HG03354 (cell line): Measurements from ENCODE around the gene SHOC2.

ENCODE experiments used
- ATAC-seq: cut with Tn5 transposase; IDR thresholded peaks from one replicate; pipeline ENCODE4 v1.9.1; 2021; ENCODE audit warnings: mild to moderate bottlenecking; ENCODE audit not compliant: unreplicated experiment, poor library complexity, severe bottlenecking

The SHOC2 gene

DNA sequence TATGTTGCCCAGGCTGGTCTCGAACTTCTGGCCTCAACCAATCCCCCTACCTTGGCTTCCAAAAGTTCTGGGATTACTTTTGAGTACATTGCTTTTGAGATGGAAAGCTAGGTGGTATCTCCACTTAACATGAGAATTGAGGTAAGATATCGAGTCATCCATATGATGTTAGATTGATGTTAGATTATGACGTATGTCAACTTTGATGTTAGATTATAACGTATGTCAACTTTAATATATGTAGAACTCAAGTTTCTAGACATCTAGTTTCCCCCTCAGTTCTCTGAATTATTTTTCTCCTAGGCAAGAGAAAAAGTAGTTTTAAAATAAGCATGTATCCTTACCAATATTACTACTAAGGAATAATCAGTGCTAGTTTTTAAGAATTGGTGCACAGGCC lies 20.0 kb downstream of the SHOC2 start:
- ATAC-seq, result no peak

DNA sequence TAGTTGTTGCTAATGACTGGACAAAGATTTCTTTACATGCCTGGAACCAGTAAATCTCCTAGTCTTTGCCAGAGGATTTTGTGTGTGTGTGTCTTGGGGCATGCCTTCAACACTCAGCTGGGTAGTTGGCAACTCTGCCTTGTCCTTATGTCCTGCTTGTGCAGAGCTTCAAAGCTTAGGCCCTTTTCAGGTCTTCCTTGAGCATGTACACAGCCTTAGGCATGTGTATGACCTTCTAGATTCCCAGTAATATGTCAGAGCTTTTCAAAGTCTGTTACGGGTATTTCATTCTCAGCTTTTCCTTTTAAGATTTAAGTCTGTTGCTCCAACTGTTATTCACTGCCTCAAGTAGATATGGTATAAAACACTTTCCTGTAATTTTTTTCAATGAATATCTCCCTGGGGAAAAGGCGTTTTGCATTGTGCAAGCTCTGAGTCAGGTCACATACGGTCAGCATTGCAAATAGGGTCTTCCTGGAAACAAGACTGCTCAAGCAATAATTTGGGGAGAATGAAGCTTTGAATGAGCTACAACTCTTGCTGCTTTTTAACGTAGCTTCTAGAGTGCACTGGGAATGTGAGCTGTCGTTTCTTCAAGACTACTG lies 25.5 kb downstream of the SHOC2 start:
- ATAC-seq, result no peak

DNA sequence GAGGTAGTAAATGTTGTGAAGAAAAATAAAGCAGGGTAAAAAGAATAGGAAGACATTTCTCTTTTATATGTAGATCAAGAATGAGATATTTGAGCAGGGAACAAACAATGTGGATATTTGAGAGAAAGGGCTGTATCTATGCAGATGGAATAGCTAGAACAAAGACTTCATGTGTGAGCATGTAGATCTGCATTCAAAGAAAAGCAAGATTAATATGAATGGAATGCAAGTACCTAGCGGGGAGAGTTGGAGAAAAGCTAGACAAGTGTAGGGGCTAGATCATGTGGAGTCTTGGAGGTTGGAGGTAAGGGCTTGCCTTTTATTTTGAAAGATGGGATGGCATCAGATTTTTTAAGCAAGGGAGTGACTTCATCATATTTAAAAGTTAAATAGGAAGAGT lies 27.1 kb downstream of the SHOC2 start:
- ATAC-seq, result no peak

GRCh38 chr10:110947061-110947595 lies 27.7 kb downstream of the SHOC2 start:
- ATAC-seq, result no peak

DNA sequence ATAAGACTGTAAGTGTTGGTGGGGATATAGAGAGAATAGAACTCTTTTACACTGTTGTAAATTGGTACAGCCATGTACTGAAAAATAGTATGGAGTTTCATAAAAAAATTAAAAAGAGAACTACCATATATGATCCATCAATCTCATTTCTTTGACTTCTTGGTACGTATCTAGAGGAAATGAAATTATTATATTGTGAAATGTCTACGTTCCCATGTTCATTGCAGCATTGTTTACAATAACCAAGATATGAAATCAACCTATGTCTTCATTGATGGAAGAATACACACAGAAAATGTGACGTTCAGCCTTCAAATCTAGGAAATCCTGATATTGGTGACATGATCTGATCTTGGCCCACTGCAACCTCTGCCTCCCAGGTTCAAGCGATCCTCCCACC lies 32.0 kb downstream of the SHOC2 start:
- ATAC-seq, result no peak

DNA sequence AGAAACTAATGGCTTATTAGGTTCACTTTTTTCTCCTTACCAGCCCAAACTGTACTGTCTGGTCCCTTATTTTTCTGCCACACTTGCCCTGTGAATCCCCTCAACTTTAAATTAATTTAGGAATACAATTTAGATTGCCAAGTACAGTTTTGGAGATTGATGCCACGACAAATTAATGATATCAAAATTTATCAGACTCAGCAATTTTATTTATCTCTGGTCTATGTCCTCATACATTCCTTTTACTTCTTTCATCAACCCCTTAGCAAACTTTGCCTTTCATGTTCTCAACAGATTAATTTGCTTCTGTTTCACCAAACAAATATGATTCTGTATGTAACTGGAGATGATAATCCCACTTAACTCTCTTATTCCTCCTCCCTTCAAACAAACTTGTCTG lies 38.2 kb downstream of the SHOC2 start:
- no peak for ATAC-seq

DNA sequence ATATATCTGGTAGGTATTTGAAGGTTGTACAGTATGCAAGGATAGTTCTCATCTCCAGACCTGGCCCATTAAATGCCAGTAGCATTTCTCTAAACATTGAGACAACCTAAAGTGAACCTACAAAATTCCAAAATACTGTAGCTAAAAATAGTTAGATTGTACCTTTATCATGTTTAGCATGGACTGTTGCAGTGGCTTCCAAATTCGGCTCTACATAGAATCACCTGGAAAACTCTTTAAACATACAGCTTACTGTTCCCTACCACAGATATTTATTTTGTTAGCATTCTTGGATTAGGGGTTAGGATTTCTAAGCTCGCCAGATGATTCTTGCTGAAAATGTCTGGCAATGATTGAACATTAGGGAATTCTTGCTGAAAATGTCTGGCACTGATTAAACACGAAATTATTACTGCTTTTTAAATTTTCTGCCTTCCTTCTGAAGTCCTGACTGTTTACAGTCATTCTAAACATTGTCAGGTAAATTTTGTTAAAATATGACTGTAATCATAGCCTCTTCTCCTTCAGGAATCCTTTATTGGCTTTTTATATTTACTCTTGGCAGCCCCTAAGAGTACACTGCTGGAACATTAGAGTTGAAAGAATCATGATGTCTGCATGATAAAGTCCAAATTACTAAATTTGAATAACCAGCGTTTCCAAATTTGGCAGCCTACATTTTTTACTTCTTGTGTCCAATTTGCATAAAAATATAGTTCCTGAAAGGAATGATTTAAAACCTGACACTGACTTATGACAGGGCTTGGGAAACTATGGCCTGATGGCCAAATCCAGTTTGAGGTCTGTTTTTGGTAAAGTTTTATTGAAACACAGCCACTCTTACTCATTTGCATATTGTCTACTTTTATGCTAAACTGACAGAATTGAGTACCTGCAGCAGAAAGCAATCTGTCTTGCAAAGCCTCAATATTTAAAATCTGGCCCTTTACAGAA lies 40.3 kb downstream of the SHOC2 start:
- ATAC-seq, result no peak

- ATAC-seq, result no peak
Measured at GRCh38 chr10:110960333-110960712, 40.9 kb downstream of the SHOC2 start.

- no peak for ATAC-seq
Measured at GRCh38 chr10:110962443-110962842, 43.0 kb downstream of the SHOC2 start.

DNA sequence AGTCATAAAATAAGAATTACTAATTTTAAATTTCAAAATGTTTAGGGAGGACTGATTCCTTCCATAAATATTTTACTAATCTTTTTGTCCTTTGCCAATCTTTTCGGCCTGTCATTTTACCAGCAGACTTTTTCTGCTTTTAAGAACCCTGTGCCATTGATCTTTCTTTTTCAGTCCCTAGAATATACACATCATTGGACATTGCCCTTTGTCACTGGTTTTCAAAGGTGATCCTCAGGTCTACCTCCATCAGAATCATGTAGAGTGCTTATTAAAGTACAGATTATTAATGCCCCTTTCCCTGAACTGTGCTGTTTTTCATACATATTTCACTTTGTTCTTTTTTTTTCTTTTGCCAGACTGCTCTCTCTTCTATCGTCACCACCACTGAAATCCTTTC lies 43.8 kb downstream of the SHOC2 start:
- no peak for ATAC-seq

DNA sequence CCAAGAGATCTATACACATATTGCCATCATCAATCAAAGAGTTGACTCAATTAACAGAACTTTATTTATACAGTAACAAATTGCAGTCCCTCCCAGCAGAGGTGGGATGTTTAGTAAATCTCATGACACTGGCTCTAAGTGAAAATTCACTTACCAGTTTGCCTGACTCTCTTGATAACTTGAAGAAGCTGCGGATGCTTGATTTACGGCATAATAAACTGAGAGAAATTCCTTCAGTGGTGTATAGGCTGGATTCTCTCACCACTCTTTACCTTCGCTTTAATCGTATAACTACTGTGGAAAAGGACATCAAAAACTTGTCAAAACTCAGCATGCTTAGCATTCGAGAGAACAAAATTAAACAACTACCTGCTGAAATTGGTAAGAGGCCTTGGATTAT lies 45.3 kb downstream of the SHOC2 start:
- no peak for ATAC-seq

DNA sequence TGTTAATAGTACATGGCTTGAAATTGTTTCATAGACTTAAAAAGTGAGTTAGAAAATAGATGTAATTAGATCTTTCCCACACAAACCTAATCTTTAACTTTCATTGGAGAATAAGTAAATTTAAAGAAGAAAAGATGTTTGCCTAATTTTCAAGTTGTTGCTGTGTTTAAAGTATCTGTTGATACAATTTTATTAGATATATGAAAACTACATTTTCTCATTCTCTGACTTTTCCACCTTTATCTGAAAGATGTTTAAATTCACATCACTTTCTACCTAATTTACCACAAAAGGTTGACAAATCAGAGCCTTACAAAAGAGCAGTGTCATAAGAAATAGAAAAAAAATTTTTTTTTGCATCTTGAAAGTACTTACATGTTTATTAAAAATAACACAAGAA lies 45.8 kb downstream of the SHOC2 start:
- no peak for ATAC-seq

DNA sequence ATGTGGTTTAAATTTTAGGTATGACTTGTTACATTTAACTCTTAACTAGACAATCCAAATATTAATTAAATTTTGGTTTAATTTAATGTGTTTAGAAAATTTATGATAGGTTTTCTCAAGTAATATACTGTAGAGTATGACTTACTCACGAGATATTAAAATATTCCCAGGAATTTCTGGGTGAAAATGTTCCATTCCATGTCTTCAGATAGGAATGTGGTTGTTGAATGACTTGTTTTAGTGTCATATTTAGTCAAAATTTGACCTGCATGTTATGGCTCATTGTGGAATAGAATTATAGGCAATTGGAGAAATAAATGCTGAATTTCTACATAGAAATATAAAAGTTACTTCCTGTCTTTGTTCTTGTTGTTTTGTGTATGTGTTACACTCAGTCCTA lies 46.7 kb downstream of the SHOC2 start:
- ATAC-seq, result no peak

GRCh38 chr10:110967009-110967630 lies 47.7 kb downstream of the SHOC2 start:
- peak; percentile 40 for ATAC-seq

- ATAC-seq, result peak; percentile 72
Measured at GRCh38 chr10:110967645-110968044, 48.2 kb downstream of the SHOC2 start.

DNA sequence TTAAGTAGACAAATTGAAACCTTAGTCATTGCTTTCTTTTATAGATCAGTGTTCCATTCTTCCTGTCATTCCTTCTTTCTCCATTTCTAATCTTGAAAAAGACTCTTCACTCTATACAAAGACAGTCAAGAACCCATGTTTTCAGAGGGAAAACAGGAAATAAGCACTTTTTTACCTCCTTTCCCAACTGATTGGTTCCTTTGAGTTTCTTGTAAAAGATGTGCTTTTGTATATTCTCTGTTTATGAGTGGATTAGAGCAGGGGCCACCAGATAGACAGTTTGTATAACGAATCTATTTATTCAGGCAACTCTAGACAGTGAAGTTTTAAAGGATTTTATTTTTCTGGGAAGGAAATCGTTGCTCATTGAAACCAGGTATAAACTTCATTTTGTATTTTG lies 49.8 kb downstream of the SHOC2 start:
- no peak for ATAC-seq

DNA sequence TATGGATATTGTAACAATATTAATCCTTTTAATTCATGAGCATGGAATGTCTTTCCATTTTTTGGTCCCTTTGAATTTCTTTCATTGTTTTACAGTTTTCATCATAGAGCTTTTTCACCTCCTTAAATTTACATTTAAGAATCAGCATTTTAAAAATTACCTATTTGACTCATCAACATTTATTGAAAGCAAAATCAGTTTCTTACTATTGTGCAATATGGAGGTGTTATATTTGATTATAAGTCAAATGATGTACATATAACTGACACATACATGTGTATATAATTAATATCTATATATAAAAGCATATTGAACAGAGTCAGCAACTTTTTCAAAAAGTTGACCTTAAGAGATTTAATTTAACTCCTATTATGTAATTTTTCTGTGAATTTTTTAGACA lies 52.2 kb downstream of the SHOC2 start:
- ATAC-seq, result no peak

- ATAC-seq, result no peak
Measured at GRCh38 chr10:110972231-110973134, 53.1 kb downstream of the SHOC2 start.

DNA sequence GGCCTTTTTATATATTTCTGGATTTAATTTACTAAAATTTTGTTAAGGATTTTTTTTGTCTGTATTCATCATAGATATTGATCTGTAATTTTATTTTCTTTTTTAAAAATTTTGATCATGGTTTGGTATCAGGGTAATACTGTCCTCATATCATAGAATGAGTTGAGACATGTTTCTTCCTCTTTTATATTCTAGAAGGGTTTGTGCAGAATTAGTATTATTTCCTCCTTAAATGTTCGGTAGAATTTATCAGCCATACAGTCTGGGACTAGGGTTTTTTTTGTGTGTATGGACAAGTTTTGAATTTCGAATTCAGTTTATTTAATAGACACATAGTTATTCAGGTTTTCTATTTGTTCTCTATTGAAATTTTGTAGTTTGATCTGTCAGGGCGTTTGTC lies 54.0 kb downstream of the SHOC2 start:
- ATAC-seq, result no peak

GRCh38 chr10:110976577-110976976 lies 57.2 kb downstream of the SHOC2 start:
- no peak for ATAC-seq
